ENCODE data around the gene FBXO17.

- TF ChIP-seq CTCF (IDR thresholded peaks at IDR 0.05; ENCODE audit: low read depth, low read length) (no peak), MAX (IDR thresholded peaks at IDR 0.05; ENCODE audit: low read depth, low read length) (no peak)
These were observed 76.6 kb downstream of the FBXO17 start for GRCh38 chr19:38898788-38899446.
